ENCODE measurements around the gene LPAR2. TPM values are rescaled to one million over a fixed set of nuclear protein-coding genes. Genes with fewer than 3 reads are reported as not detected.

Gene LPAR2
- total and polyA plus RNA-seq, 2 donors (not counting 3 experiments of a cell fraction or from before 2014, with no cell fraction given), result 4.7 to 5.0 TPM

GRCh38 chr19:19582471-19582870, 45.5 kb downstream of the LPAR2 start:
- intact Hi-C loops (cut with micrococcal nuclease), result no loop called here
- Histone ChIP-seq H3K36me3 (ENCODE audit: control insufficient read depth in 2 of 2, extremely low read depth in 1 of 2, insufficient read depth in 2 of 2, low read length in 2 of 2) (no peaks in the 10 kb centered on the region), H3K4me3 (replicated peaks in 1 of 3; ENCODE audit: insufficient read depth in 1 of 3, low read depth in 1 of 3, low read length in 3 of 3) (no peak overlapping the region), H4K20me1 (replicated peaks; ENCODE audit: control insufficient read depth, extremely low read depth, insufficient read depth, low read length) (no peaks in the 10 kb centered on the region), H3K79me2 (ENCODE audit: control insufficient read depth, insufficient read depth, low read length) (no peaks in the 10 kb centered on the region), H3K4me2 (ENCODE audit: insufficient read depth, low read length) (no peak overlapping the region), H3K9me3 (replicated peaks; ENCODE audit: control insufficient read depth, insufficient read depth, low read length) (no peaks in the 10 kb centered on the region), H2AFZ (ENCODE audit: low read depth, low read length) (no peak overlapping the region), H3K27me3 (ENCODE audit: control insufficient read depth in 2 of 2, insufficient read depth in 2 of 2, low read length in 2 of 2) (no peaks in the 10 kb centered on the region), H3K9me1 (replicated peaks; ENCODE audit: control insufficient read depth, extremely low read depth, insufficient read depth, low read length) (no peaks in the 10 kb centered on the region), H3K27ac (ENCODE audit: insufficient read depth, low read depth, low read length) (no peak overlapping the region), H3K9ac (replicated peaks; ENCODE audit: extremely low read depth, insufficient read depth, low read length) (no peak overlapping the region), H3K4me1 (ENCODE audit: control insufficient read depth, extremely low read depth, insufficient read depth, low read length) (no peaks in the 10 kb centered on the region)
- dilution Hi-C loops (cut with MboI; ENCODE audit: extremely low pct_ligation_motif_present, low sequenced_read_pairs), result no loop called here
- DNase-seq (ENCODE audit: low read depth, low spot score) (no peak), FAIRE-seq (no peak)
- BruUV-seq (replicated peaks), result no TSS peak
- POLR2A ChIA-PET, result no interaction called here
- CTCF ChIA-PET, result interaction anchor here (1.1 to 1.7 kb wide), 2 partner anchors 28 to 50 kb away, joined by 3 to 6 read pairs; no protein-coding TSS in a partner anchor
- TF ChIP-seq MYC (IDR thresholded peaks at IDR 0.05; ENCODE audit: low read depth, low read length), result no peak
- TF ChIP-seq POLR2AphosphoS5 (IDR thresholded peaks at IDR 0.05; ENCODE audit: insufficient read depth, low read depth, low read length), result no peak
- TF ChIP-seq POLR2A (IDR thresholded peaks at IDR 0.05; ENCODE audit: low read depth, low read length), result no peak
- no peak for TF ChIP-seq EZH2 (IDR thresholded peaks at IDR 0.05; ENCODE audit: borderline replicate concordance, low read depth, low read length, severe bottlenecking)
- TF ChIP-seq JUN (IDR thresholded peaks at IDR 0.05; ENCODE audit: borderline replicate concordance, insufficient read depth, insufficient read length, low read depth), result no peak
- TF ChIP-seq GATA2 (IDR thresholded peaks at IDR 0.05; ENCODE audit: insufficient read depth, insufficient read length, low read depth, low read length), result no peak
- TF ChIP-seq FOS (IDR thresholded peaks at IDR 0.05; ENCODE audit: borderline replicate concordance, insufficient read depth, low read length), result no peak

GRCh38 chr19:19581391-19581790, 46.6 kb downstream of the LPAR2 start:
- no peaks in the 10 kb centered on the region for H3K9me1 ChIP-seq (replicated peaks; ENCODE audit: control insufficient read depth, extremely low read depth, insufficient read depth, low read length)
- no peak for DNase-seq (ENCODE audit: low read depth, low spot score)
- no peak overlapping the region for H3K4me2 ChIP-seq (ENCODE audit: insufficient read depth, low read length)
- H3K27me3 ChIP-seq (ENCODE audit: control insufficient read depth in 2 of 2, insufficient read depth in 2 of 2, low read length in 2 of 2), result no peaks in the 10 kb centered on the region
- no TSS peak for BruUV-seq (replicated peaks)
- FAIRE-seq, result no peak
- no peaks in the 10 kb centered on the region for H3K9me3 ChIP-seq (replicated peaks; ENCODE audit: control insufficient read depth, insufficient read depth, low read length)
- no peaks in the 10 kb centered on the region for H3K36me3 ChIP-seq (ENCODE audit: control insufficient read depth in 2 of 2, extremely low read depth in 1 of 2, insufficient read depth in 2 of 2, low read length in 2 of 2)
- ChIA-PET CTCF (interaction anchor here (1.7 kb wide), 1 partner anchor 27 kb away, joined by 6 read pairs; no protein-coding TSS in a partner anchor), POLR2A (no interaction called here)
- no peaks in the 10 kb centered on the region for H4K20me1 ChIP-seq (replicated peaks; ENCODE audit: control insufficient read depth, extremely low read depth, insufficient read depth, low read length)
- no peaks in the 10 kb centered on the region for H3K79me2 ChIP-seq (ENCODE audit: control insufficient read depth, insufficient read depth, low read length)
- no peaks in the 10 kb centered on the region for H3K4me1 ChIP-seq (ENCODE audit: control insufficient read depth, extremely low read depth, insufficient read depth, low read length)
- no peak overlapping the region for H3K9ac ChIP-seq (replicated peaks; ENCODE audit: extremely low read depth, insufficient read depth, low read length)
- no peak overlapping the region for H3K4me3 ChIP-seq (replicated peaks in 1 of 3; ENCODE audit: insufficient read depth in 1 of 3, low read depth in 1 of 3, low read length in 3 of 3)
- no peak overlapping the region for H3K27ac ChIP-seq (ENCODE audit: insufficient read depth, low read depth, low read length)
- dilution Hi-C loops (cut with MboI; ENCODE audit: extremely low pct_ligation_motif_present, low sequenced_read_pairs), result no loop called here
- no peak for TF ChIP-seq FOS (IDR thresholded peaks at IDR 0.05; ENCODE audit: borderline replicate concordance, insufficient read depth, low read length)
- intact Hi-C loops (cut with micrococcal nuclease), result no loop called here
- H2AFZ ChIP-seq (ENCODE audit: low read depth, low read length), result no peak overlapping the region

All from endothelial cell of umbilical vein (primary cell).